Measurements from ENCODE around the gene PDGFRB.

Gene PDGFRB

DNA sequence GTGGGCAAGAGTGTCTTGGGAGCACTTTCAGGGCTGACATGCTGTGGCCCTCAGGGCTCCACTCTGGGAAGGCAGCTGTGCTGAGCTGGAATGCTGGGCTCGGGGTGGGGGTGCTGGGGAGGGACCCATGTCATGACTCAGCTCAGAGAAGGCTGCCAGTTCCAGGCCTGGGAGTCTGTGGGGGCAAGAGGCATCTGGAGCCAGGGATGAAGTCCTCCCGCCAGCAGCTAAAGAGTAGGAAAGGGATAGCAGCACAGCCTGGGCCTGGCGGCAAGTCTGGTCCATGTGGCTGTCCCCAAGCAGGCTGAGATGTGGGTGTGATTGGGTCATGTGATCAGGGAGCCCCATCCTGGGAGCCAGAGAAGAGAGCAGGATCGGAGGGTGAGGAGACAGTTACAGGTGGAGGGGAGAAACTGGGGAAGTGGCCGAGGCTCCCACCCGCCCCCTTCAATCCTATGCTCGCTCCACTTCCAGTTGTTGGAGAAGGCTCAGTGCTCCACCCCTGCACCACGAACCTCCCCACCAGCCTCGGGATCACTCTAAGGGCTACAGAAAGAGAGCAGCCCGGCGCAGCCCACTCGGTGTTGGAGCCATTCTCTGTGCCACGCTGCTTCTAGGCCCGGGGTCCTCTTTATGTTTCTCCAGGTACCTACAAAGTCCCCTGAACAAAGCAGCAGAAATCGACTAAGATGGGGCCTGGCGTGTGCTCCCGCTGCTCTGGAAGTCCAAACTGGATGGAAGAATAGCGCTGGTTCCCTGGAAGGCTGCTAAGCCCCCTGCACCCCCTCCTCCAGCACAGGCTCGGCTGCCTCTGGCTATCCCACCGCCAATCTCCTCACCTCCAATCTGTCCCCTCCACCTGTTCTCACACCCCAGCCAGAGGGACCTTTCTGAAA is 12.0 kb downstream of the PDGFRB start:
- no peak for DNase-seq

DNA sequence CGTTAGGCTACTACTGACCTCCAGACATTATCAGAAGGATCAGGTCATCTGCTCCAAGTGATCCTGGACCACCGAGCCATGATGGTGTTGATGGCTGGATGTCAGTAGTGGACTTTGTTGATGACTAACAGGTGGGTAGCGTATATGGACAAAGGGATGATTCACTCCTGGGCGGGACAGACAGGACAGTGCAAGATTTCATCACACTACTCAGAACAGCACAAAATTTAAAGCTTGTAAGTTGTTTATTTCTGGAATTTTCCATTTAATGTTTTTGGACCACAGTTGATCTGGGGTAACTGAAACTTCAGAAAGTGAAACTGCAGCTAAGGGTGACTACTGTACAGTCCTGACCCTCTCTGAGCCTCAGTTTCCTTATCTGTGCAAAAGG is 12.7 kb downstream of the PDGFRB start:
- DNase-seq = no peak

DNA sequence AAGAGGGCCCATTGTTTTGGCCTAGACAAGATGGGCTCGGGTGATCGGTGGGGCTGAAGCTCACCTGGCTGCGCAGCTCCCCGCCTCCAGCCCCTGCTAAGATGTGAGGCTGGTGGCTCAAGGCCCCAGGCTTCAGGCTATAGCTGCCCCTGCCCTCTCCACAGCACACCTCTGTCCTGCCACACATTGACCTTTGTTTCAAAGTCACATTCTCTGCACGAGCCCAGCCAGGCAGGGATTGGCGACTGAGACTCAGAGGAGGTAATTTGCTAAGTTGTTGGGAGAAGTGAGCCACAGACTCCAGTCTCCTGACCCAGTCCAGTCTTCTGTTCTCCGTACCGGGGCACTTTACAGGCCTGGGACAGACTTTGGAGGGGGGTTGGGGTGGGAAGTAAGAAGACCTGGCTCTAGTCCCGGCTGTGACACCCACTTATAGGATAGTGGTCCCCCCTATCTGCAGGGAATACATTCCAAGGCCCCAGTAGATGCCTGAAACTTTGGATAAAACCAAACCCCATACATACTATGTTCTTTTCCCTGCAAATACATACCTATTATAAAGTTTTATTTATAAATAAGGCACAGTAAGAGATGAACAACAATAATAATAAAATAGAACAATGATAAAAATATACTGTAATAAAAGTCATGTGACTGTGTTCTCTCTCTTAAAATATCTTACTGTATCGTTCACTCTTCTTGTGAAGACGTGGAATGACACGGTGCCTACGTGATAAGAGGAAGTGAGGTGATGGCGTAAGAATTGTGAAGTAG is 13.3 kb downstream of the PDGFRB start:
- no peak for DNase-seq

DNA sequence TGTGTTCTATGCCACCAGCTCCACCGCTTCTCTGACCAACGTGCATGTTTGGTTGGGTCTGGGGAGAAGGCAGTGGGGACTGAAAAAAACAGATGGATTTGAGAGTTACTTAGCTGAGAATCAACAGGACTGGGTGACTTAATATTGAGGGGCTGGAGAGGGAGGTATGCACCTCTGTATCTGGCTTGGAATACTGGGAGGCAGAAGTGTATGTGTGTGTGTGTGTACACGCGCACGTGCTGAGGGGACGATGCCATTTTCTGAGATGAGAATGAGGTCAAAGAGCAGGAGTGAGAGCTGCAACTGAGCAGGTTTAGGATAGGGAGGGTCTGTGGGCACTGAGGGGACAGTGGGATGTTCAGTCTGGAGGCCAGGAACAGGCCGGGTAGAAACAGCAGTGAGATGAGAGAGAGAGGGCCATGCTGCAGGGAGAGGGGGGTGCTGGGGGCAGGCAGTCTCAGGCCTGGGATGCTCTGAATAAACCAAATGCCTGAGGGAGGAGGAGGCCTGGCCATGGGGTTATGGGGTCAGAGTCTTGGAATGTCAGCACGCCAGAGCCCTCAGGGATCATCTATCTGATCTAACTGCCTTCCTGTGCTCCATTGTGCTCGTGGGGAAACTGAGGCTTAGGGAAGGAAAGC is 14.0 kb downstream of the PDGFRB start:
- no peak for DNase-seq

DNA sequence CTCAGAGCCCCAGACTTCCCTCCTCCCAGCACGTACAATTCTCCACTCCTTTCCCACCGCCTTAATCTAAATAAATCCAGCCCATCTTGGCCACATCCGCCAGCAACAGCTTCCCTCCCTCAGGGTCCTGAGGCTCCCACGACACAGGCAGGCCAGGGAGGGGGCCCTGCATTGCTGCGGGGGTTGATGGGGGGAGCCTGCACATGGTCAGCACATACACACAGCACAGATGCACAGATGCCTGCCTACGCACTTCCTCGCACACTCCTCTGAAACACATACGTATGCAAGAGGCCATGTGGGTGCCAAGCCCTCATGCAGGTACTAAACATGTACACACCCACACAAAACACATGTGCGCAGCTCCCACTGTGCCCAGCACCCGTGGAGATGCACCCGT is 14.8 kb downstream of the PDGFRB start:
- no peak for DNase-seq

DNA sequence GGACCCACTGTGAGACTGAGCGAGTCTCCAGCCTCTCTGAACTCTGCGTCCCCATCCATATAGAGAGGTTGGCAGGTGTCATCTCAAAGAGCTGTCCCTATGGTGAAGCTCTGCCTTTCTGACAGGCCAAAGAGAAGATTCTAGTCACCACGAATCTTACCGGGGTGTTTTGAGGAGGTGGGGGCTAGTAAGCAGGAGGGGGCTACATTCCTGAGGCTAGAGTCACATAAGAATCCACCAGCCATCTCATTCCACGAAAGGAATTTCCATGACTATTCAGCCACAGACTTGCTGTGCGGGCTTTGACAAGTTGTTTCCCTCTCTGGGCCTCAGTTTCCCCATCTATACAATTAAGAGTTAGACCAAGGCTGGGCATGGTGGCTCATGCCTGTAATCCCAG is 16.3 kb downstream of the PDGFRB start:
- DNase-seq = no peak

DNA sequence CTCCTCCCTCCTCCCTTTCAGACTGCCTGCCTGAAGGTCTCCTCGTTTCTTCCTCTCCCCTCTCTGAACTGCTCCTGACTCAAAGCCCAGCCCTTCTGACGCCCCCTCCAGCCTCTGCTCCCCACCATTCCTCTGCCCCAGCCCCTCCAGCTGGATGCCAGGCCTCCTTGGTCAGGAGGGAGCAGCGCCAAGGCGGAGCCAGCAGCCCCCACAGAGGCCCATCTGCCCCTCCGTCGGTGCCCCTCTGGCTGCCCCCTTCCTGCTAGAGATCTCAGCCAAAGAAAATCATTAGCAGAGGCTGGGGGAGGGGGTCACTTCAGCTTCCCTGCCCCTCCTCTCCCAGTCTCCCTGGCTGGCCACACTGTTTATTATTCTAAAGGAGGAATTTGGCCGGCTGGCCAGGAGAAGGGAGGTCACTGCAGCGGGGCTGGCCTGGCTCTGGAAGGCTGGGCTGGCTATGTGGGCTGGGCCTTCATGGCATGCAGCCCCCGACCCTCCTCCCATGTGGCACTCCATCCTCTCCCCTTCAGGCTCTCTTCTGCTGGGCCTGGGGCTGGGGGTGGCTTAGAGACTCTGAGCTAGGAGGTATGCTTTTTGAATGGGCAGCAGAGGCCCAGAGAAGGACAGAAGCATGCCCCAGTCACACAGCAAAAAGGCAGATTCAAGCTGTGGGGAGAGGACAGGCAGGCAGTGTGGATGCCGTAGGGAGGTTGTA is 16.9 kb downstream of the PDGFRB start:
- DNase-seq = no peak

DNA sequence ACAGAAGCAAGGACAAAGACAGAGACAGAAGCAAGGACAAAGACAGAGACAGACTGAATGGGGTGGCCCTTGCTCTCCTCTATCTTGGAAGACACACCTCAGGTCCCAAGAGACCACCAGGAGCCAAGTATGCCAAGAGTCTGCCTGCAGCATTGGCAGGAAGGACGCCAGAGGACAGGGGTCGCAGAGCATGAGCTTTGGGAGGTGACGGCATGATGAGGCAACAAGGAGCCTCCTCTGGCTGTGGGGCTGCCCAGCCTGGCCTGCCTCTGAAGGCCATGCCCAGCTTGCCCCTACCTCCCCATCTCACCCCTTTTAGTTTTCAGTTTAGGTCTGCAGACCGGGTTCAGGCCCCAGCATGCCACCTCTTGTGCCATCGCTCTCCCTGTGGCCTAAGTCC is 17.6 kb downstream of the PDGFRB start:
- no peak for DNase-seq

DNA sequence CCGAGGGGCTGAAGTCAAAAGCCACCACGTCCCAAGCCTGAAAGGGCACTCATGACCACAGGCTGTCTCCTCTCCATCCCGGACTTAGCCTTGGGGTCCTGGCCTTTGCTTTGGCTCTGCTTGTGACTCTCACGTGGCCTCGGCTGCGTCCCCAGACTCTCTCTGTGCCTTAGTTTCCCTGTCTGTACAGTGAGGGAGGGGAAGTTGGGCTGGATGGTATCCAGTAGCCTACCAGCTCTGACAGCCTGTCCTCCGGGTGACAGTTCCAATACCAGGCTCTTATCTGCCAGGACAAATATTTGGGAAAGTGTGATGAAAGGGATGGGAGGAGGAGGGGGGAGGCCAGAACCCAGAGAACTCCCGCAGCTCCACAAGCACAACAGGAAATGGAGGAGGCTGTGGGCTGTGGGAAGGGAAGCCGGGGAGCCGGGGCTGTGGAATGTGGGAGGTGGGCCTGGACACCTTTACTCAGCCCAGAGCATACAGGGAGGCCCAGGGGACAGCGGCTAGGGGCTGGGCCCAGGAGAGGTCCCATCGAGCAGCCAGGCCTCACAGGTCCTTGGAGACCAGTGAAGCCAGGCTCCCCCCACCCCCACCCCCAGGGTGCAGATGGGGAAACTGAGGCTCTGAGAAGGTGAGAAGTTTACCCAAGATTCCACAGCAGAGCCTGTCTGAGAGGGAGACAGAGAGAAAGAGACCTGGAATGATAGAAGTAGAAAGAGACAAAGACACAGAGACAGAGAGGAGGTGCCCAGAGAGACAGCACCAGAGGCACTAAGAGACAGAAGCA is 18.3 kb downstream of the PDGFRB start:
- no peak for DNase-seq

DNA sequence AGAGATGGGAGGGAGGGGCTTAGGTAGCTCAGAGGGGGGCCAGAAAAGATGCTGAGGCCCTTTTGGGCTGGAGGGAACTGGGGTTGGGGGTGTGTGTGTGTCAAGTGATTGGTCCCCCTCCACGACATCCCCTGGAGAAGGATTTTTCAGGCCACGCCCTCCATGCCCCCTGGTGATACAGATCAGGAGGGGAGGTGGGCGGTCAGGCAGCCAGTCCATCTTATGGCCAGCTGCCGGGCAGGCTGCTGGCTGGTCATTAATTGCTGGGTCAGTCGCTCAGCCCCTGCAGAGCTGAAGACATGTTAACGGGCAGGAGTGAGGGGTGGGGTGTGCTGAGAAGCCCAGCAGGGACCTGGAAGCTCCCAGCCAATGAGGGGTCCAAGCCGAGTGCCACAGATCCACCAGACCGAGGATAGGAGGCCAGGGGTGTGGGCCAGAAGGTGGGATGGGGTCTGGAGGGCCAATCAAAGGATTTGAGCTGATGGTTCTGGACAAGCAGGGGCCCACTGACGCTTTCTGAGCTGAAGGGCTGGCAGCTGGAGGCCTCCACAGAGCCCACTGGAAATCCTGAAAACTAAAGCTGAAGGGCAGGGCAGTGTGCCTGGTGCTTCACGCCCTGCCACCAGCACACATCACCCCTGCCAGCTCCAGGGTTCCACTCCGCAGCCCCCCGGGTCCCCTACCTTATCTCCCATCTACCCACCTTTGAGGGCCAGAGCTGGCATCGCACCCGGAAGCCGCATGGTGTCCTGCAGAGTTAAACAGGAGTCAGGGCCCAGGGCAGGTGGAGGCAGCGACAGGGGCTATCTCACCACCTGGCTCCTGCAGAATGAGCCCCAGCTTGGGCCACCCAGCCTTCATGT is 19.1 kb downstream of the PDGFRB start:
- DNase-seq = no peak

DNA sequence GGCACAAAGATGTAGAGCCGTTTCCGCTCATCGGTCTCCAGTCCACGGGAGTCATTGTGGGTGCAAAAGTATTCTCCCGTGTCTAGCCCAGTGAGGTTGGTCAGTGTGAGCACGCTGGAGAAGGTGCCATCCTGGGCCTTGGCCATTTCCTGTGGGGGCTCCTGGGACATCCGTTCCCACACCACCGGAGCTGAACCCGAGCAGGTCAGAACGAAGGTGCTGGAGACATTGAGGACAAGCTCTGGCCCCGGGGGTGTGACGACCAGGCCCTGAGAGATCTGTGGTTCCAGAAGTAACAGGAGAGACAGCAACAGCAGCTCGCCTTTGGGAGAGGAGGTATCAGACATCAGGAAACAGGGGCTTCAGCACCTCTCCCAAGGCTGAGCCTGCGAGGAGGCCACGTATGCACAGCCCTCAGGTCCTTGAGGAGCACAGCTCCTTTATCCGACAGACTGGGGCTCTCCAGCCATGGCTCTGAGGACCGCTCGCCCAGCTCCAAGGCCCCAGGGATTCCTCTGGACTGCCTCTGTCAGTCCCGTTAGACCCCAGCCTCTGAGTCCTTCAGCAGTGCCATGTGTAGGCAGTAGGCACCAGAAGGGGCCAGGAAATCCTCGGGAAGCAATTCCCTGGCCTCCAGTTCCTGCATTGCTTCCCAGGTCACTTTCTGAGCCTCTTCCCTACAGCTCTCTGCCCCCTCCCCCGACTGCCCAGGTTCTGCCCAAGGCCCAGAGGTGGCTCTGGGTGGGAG is 19.9 kb downstream of the PDGFRB start:
- no peak for DNase-seq

DNA sequence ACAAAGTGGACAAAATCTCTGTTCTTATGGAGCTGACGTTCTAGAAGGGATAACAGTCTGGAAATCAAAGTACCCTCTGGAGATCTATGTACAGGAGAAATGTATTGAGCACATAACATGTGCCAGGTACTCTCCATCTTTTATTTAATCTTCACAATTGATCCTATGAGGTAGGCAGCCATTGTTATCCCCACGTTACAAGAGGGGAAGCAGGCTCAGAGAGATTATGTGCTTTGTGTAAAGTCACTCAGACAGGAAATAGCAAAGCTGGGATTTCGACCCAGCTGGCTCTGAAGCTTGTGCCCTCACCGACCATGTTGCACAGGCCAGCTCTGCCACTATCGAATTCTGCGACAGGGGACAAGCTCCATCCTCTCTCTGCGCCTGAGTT is 21.5 kb downstream of the PDGFRB start:
- DNase-seq = no peak

DNA sequence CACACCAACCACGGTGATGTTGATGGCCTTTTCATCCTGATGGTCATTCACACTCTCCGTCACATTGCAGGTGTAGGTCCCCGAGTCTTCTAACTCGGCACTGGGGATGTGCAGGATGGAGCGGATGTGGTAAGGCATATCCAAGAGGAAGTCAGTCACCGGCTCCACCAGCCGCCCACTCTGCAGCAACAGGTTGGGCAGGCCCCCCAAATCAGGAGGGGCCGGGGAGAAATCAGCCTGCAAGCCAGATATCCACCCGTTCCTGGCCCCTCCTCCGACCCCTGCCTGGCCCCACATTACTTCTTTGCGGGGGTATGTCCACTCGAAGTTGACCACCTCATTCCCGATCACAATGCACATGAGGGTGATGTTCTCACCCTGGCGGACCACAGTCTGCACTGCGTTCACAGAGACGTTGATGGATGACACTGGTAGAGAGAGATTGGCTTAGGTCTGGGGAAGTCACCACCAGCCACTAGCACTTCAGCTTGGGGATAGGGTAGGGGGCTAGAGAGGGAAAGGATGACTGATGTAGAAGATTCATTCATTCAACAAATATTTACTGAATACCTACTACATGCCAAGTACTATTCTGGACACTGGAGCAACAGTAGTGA is 22.0 kb downstream of the PDGFRB start:
- DNase-seq = no peak

DNA sequence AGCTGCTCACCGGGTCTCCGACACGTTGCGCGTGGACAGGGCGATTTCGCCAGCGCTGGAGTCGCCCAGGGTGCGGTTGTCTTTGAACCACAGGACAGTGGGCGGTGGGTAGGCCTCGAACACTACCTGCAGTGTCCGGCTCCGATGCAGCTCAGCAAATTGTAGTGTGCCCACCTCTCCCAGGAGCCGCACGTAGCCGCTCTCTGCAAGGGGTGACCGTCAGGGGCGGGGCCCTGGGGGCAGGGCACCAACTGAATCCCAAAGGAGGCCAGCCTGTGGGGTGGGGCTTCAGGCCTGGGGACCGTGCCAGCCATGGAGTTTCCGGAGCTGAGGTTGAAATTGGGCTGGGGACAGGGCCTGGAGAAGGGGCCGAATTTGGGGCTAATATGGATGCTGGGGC is 22.9 kb downstream of the PDGFRB start:
- no peak for DNase-seq

DNA sequence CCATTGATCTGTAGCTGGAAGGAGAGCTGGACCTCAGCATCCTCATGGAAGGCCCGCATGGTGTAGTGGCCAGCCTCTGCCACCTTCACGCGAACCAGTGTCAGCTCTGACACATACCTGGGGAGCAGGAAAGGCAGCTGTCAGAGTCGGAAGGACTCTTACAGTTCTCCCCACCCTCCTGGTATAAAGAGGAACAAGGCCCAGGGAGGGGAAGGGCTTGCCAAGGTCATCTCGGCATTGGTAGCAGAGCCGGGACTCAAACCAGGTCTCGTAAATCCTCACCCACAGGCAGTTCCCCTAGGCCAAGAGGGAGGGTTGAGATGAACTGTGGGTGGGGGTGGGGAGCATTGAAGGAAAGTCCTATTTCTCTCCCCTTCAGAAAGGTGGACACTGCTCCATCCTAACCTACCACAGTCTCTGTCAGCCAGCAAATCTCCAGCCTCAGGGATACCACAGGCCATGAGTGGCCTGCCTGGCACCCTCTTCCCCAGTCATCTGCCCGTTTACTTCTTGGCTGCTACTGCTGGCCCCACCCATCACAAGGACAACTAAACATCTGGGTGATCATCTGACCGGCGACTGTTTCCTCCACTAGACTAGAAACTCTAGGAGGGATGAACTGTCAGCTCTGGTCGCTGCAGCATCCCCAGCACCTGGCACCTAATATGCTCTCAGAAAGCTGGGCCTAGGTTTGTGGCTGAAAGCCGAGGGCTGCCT is 23.5 kb downstream of the PDGFRB start:
- DNase-seq = no peak

DNA sequence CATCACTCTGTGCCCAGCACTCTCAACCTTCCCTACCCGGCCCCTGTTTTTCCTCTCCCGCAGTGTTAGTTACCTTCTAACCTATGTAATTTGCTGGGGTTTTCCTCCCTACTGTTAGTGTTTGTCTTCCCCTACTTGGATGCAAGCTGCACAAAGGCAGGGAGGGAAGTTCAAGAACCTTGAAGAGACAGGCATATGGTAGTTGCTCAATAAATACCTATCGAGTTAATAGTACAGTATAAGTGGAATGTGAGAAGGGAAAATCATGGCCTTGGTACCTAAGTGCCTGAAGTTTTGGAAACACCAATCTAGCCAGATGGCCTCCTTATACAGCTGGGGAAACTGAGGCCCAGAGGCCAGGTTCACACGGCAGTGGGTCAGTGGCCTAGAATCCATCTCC is 24.2 kb downstream of the PDGFRB start:
- DNase-seq = no peak

DNA sequence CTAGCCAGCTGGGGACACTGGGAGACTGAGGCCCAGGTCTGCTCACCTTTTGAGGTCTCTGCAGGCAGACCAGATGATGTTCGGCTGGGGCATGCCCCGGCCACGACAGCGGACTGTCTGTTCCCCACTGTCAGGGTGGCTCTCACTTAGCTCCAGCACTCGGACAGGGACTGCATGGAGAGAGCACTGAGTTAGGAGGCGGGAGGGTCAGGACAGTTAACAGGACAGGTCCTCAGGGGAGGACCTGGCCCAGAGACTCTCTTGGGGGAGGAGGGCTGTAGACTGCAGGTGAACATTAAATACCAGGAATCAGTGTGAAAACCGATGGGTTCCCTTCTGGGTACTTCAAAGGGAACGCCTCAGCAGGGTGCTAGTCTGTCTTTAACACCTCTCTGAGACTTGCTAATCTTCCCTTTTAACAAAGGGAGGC is 25.1 kb downstream of the PDGFRB start:
- DNase-seq = no peak

DNA sequence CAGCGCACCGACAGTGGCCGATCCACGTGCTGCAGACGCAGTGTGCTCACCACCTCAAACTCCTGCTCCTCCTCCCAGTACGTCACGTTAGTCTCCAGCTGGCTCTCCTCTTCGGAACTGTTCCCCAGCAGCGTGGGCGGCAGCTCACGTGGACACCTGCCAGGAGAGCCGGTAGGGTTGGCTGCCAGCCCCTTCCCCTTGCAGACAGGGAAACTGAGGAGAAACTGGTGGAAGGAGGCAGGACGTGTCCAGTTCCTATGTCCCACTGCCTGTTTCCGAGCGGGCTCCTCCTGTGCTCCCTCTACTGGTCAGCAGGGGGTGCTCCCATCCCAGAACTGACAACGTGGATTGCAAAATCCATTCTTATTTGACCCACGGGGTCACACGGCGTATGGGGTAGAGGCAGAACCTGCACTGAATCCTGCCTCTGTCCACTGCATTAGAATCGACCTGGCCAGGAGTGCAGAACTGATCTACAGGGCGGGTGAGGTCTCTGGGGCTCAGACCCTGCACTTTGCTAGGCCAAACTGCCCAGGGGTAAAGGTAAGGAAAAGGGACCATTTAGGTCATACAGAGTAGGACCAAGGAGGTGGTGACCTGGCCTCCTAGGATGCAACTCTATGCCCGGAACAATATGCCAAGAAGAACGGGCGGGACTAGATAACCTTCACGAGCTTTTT is 25.7 kb downstream of the PDGFRB start:
- DNase-seq = peak; percentile 1

DNA sequence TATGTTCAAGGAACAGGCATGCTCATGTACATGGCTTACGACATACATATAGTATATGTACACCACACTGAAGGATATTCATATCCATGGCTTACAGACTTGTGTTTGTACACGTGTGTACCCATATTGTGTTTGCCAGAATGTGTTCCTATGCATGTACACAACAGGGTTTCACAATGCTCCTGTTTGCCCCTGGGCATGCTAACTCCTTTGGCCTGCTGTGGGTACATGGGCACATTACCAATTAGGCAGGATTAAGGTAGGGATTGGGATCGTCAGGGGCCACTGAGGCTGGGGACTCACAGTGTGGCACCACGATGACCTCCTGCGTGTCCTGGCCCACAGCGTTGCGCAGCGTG is 26.2 kb downstream of the PDGFRB start:
- no peak for DNase-seq
